SH-SY5Y (cell line): ENCODE measurements around the gene OTUD1.

Experiments used
- GATA2 ChIP-seq: IDR thresholded peaks from 2 replicates; pipeline ENCODE4 v1.6.1; 2011; ENCODE audit warnings: mild to moderate bottlenecking, low read depth, low read length
- GATA3 ChIP-seq: IDR thresholded peaks from 2 replicates; pipeline ENCODE4 v1.6.1; 2011; ENCODE audit warnings: low read depth, mild to moderate bottlenecking, low read length, moderate library complexity

- TF ChIP-seq GATA2 (no peak), GATA3 (no peak)
Measured at GRCh38 chr10:23403719-23404118, 35.2 kb upstream of the OTUD1 start.
